ENCODE results near the gene ATF6.

The ATF6 gene

DNA sequence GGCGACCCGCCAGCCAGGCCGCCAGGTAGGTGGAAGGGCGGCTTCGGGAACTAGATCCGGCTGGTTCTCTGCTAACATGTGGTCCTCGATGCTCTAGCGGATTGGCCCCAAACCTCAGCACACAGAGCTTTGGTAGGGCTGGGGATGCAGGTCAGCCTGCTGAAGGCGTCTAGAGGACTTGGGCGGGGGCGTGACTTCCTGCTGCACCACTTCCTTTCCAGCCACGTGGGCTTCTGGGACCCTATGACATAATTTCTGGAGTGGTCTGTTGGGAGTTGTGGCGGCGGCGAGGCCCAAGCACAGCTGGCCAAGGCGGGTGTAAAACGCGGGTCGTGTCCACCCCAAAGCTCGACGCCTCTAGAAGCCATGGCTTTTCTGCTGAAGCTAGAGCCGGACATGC is 124.5 kb downstream of the ATF6 start:
- no peak for DNase-seq (ENCODE audit: low read depth, low spot score)

DNA sequence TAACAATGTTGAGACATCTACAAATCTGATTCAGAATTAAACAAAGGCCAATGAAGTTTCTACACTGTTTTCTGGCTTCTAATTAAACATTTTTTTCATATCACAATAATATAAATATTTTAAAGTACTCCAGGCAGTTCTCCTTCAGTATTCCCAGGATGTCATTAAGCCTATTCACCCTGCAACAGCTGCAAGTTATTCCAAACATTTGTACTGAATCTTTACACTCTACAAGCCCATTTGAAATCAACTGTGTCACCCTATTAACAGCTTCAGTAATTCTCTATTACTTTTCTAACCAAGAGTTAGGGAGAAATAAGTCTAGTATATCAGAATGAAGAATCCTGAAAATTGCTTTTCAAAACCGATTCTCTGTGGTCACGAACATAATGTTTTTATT is 133.0 kb downstream of the ATF6 start:
- no peak for DNase-seq (ENCODE audit: low read depth, low spot score)

DNA sequence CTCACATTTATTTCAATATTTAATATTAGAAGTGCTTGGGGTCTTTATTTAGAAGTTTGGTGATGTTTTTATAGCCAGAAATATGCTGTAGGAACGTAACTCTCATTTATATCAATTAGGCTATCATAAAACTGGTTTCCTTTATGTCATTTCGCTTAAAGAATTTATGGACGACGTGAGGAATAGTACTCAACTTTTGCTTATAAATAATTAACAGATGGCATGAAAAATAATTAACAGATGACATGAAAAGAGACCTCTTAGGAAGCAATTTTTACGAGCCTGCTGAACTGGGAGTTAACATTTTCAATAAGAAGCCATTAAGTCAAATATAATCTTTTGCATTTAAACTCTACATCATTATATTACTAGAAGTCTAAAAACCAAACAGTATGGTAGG is 134.0 kb downstream of the ATF6 start:
- no peak for DNase-seq (ENCODE audit: low read depth, low spot score)

- no peak for DNase-seq (ENCODE audit: low read depth, low spot score)
Observed at GRCh38 chr1:161902182-161902581, 136.1 kb downstream of the ATF6 start.

DNA sequence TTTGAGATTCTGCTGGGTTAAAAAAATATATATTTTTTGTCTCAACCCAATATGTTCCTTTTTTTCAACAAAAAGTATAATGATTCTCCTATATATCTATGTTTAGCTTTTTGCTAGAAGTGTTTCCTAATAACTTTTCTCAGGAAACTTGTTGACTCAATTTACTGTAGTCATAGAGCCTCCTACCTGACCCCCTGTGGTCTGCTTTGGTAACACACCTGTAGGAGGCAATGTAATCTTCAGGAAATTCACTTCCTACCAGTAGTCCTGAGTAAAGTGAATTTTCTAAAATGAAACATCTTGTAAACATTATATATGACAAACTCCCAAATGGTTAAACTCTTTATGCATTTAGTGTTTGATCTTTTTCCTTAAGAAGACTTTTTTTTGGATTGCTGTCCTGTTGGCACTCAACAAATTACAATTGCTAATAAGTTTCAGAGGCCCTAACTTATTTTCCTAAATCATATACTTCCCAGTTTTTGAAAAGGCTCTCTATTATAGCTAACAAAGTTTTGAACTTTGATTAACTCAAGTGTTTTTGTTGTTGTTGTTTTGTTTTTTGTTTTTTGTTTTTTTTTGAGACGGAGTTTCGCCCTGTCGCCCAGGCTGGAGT is 139.3 kb downstream of the ATF6 start:
- DNase-seq (ENCODE audit: low read depth, low spot score): no peak

DNA sequence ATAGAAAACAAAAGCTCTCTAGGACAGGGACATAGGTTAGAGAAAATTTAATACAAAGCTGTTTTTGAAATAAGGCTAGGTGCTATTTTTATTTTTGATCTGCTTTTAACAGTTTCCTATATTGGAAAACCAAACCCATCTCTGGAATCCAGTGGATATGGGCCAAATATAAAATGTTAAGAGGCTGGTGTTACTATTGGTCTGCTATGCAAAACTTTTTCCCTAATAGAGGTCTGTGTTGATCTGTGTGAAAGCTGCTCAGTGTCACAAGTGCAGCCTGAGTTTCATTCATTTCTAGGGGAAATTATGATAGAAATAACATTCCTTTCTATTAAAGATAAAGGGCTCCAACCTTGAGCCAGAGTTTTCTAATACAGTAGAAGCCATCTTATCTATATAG is 141.1 kb downstream of the ATF6 start:
- no peak for DNase-seq (ENCODE audit: low read depth, low spot score)

GRCh38 chr1:161908264-161908663 is 142.1 kb downstream of the ATF6 start:
- no peak for DNase-seq (ENCODE audit: low read depth, low spot score)

DNA sequence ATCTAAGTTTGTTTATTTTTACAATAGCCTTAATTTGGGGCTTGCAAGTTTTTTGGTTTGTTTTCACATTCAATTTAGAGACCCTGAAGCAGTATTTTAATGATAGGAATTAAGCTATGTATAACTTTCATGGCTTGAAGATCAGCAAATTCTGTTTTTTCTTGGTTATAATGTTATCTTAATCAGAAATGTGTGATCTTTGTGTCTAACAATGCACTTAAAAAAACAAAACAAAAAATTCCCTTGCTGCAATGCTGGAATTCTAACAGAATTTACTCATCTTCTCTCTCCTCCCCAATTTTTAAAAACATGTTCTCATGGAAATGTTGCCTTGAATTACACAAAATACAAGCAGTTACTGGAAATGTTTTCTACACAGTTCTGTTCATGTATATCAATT is 144.5 kb downstream of the ATF6 start:
- no peak for DNase-seq (ENCODE audit: low read depth, low spot score)

GRCh38 chr1:161913482-161914140 is 147.5 kb downstream of the ATF6 start:
- peak; percentile 40 for DNase-seq (ENCODE audit: low read depth, low spot score)

DNA sequence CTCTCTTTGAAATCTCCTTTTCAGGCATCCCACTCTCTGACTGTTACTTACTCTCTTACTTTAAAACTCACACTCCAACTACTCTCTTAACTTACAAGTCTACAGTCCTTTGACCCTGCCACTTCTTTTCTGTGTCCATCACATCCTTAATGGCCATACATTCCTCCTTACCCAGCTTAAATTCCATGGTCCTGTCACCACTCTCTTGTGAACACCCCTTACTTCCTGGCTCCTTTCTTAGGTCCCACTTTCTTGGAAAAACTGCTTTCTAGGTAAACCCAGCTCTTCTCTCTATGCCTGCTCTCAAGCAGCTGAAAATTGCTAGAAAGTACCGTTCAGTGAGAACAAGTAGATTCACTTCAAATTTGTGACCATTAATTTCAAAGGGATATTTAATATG is 148.5 kb downstream of the ATF6 start:
- DNase-seq (ENCODE audit: low read depth, low spot score): no peak

DNA sequence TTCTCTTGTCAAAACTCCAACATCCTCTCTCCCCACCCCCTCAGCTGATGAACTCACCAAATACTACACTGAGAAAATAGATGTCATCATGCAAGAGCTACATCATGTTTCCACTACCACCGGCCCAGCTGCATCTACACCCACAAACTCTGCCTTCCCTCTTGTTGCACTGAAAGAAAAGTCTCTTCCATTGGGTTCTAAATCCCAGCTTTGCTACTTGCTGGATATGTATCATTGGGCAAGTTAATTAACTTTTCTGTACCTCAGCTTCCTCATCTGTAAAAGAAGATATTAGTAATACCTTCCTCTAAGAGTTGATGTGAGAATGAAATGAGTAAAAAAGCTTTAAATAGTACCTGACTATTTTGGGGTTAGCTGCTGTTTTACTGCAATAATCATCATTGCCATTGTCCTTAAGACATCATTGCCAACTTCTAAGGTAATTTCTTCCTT is 149.0 kb downstream of the ATF6 start:
- no peak for DNase-seq (ENCODE audit: low read depth, low spot score)

DNA sequence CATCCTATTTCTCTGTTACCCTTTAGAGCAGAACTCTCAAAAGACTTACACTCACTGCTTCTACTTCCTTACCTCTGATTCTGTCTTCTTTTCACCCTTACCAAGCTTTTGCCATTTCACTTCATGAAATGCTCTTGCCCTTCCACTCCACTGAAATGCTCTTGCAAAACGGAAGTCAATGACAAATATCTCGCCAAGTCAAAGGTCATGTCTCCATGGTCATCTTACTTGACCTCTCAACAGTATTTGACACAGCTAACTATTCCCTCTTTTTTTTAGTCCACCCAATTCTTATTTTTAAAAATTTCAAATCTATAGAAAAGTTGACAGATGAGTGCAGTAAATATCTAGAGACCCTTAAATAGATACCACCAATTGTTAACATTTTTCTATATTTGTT is 149.9 kb downstream of the ATF6 start:
- DNase-seq (ENCODE audit: low read depth, low spot score): no peak

DNA sequence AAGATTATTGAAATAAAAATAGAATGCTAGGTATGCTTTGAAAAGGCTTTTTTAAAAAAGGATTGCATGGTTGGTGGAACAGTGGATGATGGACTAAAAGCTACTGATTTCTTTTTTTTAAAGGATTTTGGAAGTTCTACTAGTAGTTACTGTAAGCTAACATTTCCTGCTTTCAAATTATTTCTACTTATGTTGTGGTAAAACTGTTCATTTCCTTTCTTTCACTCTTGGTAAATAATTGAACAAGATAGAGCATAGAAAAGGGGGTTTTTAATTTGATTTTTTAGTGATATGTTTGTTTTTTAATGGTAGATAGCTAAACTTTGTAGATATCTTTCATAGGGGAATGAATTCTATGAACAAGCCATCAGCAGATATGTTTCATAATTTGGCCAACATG is 153.1 kb downstream of the ATF6 start:
- no peak for DNase-seq (ENCODE audit: low read depth, low spot score)

DNA sequence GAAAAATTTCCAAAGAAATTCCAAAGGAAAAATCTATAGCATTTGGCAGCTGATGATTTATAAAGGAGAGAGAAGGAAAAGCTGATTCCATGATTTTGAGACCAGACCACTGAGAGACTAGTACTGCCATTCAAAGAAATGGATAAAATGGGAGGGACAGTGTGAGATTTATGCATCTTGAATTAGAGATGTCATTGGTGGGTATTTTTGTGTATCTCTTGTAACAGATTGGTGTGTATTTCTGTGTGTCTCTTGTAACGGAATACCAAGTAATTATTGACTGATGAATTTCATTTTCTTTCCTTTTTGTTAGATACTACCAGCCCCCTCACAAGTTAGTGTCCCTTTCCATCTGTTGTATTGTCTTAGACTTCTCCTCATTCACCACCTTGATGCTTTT is 155.4 kb downstream of the ATF6 start:
- DNase-seq (ENCODE audit: low read depth, low spot score): no peak

DNA sequence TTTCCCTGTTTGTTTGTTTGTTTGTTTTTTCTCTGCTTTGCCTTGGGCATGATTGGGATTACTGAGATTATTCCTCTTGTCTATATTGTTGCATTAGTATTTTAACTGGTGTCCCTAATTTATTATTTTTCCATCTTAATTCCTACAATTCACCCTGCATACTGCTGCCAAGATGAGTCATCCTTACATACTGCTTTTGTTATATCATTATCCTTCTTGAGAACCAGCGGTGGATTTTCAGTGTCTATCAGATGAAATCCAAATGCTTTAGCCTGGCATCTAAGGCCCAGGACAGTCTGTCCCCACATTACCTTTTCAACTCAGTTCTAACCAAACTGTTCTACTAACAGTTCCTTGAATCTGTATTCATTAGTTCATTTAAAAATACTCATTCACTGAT is 155.9 kb downstream of the ATF6 start:
- DNase-seq (ENCODE audit: low read depth, low spot score): no peak

GRCh38 chr1:161928056-161928455 is 161.9 kb downstream of the ATF6 start:
- DNase-seq (ENCODE audit: low read depth, low spot score): no peak

- no peak for DNase-seq (ENCODE audit: low read depth, low spot score)
Observed at GRCh38 chr1:161929137-161929536, 163.0 kb downstream of the ATF6 start.

DNA sequence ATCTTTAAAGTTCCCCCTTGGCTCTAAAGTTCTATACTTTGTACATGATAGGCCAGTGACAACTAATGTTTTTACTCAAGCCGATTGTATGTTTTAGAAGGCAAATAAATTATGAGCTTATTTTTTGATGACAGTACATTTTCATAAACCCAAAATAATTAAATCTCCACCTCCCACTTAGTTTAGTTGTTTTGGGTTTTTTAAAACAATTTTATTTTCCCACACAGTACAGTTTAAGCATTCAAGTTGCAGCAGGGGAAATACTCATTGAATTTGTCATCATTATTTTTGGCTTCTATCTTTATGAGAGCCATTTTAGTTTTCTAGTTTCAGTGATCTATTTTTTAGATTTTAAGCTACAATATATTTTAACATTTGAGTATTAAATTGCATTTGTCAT is 163.9 kb downstream of the ATF6 start:
- no peak for DNase-seq (ENCODE audit: low read depth, low spot score)

DNA sequence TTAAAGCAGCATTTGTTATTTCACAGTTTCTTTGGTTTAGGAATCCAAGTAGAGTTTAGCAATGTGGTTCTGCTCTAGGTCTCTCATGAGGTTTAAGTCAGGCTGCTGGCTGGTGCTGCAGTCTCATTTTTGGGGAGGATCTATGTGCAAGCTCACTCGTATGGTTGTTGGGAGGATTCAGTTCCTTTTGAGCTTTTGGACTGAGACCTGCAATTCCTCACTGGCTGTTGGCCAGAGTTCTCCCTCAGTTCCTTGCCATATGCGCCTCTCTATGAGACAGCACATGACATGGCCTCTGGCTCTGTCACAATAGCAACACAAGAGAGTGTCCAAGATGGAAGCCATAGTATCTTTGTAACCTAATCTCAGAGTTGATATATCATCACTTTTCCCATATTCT is 166.5 kb downstream of the ATF6 start:
- DNase-seq (ENCODE audit: low read depth, low spot score): no peak

DNA sequence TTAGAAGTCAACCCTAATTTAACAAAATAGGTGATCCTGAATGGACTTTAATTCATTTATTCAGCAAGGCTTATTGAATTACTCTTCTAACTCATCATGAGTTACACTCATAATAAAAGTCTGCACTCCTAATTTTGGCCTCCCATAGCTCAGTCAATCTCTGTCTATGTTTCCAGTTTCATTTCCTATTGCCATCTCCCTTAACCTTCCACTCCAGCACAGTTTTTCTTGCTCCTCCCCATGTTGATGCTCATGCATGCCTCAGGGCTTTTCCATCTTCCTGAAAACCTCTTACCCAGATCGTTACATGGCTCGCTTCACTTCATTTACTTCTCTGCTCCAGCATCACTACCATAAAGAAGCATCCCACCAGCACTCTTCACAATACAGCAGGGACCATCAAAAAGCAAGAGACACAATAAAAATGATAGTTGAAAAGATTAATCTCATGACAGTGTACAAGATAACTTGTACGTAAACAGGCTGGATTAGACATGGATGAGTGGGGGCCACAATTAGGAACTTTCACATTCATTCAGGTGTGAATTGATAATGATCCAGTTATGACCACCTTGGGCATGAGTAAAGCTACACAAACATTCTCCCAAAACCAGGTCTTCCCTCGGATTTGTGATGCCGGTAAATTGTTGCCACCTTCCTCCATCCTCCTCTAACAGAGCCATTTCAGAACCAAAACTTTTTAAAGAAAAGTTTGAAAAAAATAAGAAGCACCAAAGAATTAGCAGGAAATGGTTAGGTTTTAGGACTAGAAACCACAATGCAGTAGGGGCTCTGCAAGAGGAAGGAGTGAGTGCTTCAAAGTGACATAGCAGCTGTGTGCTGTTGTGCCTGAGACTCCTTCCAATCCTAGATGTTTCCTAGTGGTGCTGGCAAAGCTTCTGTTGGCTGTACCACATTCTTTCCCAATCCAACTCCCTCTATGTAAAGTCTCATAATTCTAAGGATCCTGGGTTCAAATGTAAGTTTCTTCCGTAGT is 167.8 kb downstream of the ATF6 start:
- DNase-seq (ENCODE audit: low read depth, low spot score): no peak

- DNase-seq (ENCODE audit: low read depth, low spot score): no peak
Observed at GRCh38 chr1:161935264-161935663, 169.1 kb downstream of the ATF6 start.

- DNase-seq (ENCODE audit: low read depth, low spot score): no peak
Observed at GRCh38 chr1:161936786-161937185, 170.7 kb downstream of the ATF6 start.

All from brain pericyte (primary cell).